HepG2 (cell line): Measurements from ENCODE around the gene RAC3. TPM values are rescaled to one million over a fixed set of nuclear protein-coding genes. Genes with fewer than 3 reads are reported as not detected.
A peak's percentile ranks its signal among the peaks of the same experiment; 100 is the strongest.

Experiments
- ATAC-seq: fragments of 200-7000 bp; cut with Tn5 transposase; 3 replicates; pipeline ENCODE4 v1.9.1; 2020; ENCODE audit warnings: mild to moderate bottlenecking, moderate library complexity
- BruUV-seq: library from RNA; stranded (reverse); fragments of 400-500 nt; replicated peaks from 2 replicates; lab custom pipeline; 2021; lab: Mats Ljungman, UMichigan
- CTCF ChIA-PET: fragments of 300-600 bp; formaldehyde crosslinking; extraction: SDS; loops from one replicate; lab custom pipeline; 2021; ENCODE audit warnings: low total read pairs, inconsistent platforms, low intra/inter-chr PET ratio; lab: Yijun Ruan, JAX
- POLR2A ChIA-PET: fragments of 350-600 bp; sonication (Branson Sonifier 250); formaldehyde crosslinking; loops from one replicate; lab custom pipeline; 2020; ENCODE audit warnings: antibody characterized with exemption, inconsistent platforms; lab: Yijun Ruan, JAX
- DNase-seq: peaks from one replicate; pipeline ENCODE4 v3.0.0-alpha.2; 2015; ENCODE audit warnings: low spot score
- FAIRE-seq: peaks from 3 replicates; lab custom pipeline; 2011; peaks lifted over from hg19 to GRCh38; lab: Jason Lieb, UNC
- H2AFZ ChIP-seq: one replicate; pipeline ENCODE4 v1.6.1; 2011; ENCODE audit warnings: low read length, inconsistent platforms
- H3K27ac ChIP-seq: fragments of 300-600 bp; 3 replicates; pipeline ENCODE4 v1.8.0; 2011; ENCODE audit warnings: mixed run types, mild to moderate bottlenecking, mixed read lengths, low read length, inconsistent platforms; ENCODE audit not compliant: insufficient read depth; ENCODE audit errors: extremely low read length
- H3K27me3 ChIP-seq, 2 experiments: fragments of 200-600 bp in 1 of 2; 2 replicates in 1 of 2; 3 replicates in 1 of 2; pipeline versions ENCODE4 v1.6.0 to v1.8.0; 2011; ENCODE audit warnings: low read length in 2 of 2, mild to moderate bottlenecking in 2 of 2, moderate library complexity in 2 of 2, inconsistent platforms in 1 of 2; ENCODE audit not compliant: insufficient read depth in 2 of 2, control insufficient read depth in 1 of 2
- H3K36me3 ChIP-seq, 2 experiments: fragments of 200-600 bp in 1 of 2; replicated peaks in 1 of 2; 2 replicates in 1 of 2; 3 replicates in 1 of 2; pipeline versions ENCODE4 v1.5.1 to v1.8.0; 2011; ENCODE audit warnings: low read length in 2 of 2, inconsistent platforms in 1 of 2; ENCODE audit not compliant: insufficient read depth in 2 of 2, control insufficient read depth in 1 of 2
- H3K4me1 ChIP-seq: 2 replicates; pipeline ENCODE4 v1.5.1; 2012; ENCODE audit warnings: low read length, inconsistent platforms; ENCODE audit not compliant: insufficient read depth
- H3K4me2 ChIP-seq: 2 replicates; pipeline ENCODE4 v1.6.0; 2011; ENCODE audit warnings: low read depth, low read length, inconsistent platforms
- H3K4me3 ChIP-seq, 3 experiments: fragments of 200-600 bp in 1 of 3; sonication (generic), shearing (Covaris generic) in 1 of 3; replicated peaks in 1 of 3; 2 replicates each; pipeline ENCODE4 v1.5.1; 2011 to 2016; ENCODE audit warnings: low read length in 3 of 3, inconsistent platforms in 2 of 3, low read depth in 2 of 3, mild to moderate bottlenecking in 2 of 3, control low read depth in 1 of 3, mixed read lengths in 1 of 3; ENCODE audit not compliant: insufficient read depth in 1 of 3
- H3K79me2 ChIP-seq: one replicate; pipeline ENCODE4 v1.6.1; 2011; ENCODE audit warnings: low read length, inconsistent platforms; ENCODE audit not compliant: insufficient read depth
- H3K9ac ChIP-seq: 2 replicates; pipeline ENCODE4 v1.6.0; 2011; ENCODE audit warnings: mild to moderate bottlenecking, low read depth, low read length, inconsistent platforms; ENCODE audit not compliant: insufficient read depth
- H3K9me3 ChIP-seq: 2 replicates; pipeline ENCODE4 v1.5.1; 2012; ENCODE audit warnings: mild to moderate bottlenecking, low read length
- H4K20me1 ChIP-seq: 2 replicates; pipeline ENCODE4 v1.6.0; 2011; ENCODE audit warnings: inconsistent platforms, mild to moderate bottlenecking, low read length, moderate library complexity; ENCODE audit not compliant: insufficient read depth
- CHD2 ChIP-seq: IDR thresholded peaks from 2 replicates; pipeline ENCODE4 v1.6.1; 2011; ENCODE audit warnings: low read depth, low read length, improper control_type of control experiment
- FIP1L1 ChIP-seq: fragments of 200-400 bp; formaldehyde crosslinking; IDR thresholded peaks from 2 replicates; pipeline ENCODE4 v1.6.1; 2018; ENCODE audit warnings: low read depth, mild to moderate bottlenecking, low read length, moderate library complexity, borderline replicate concordance; ENCODE audit not compliant: insufficient read depth
- HNRNPL ChIP-seq: fragments of 200-400 bp; formaldehyde crosslinking; IDR thresholded peaks from 2 replicates; pipeline ENCODE4 v1.6.1; 2017; ENCODE audit warnings: mild to moderate bottlenecking, low read depth, low read length
- HNRNPLL ChIP-seq: fragments of 200-400 bp; formaldehyde crosslinking; IDR thresholded peaks from 2 replicates; pipeline ENCODE4 v1.6.1; 2017; ENCODE audit warnings: mild to moderate bottlenecking, low read depth, low read length; ENCODE audit not compliant: poor library complexity, severe bottlenecking
- POLR2A ChIP-seq, 2 experiments: IDR thresholded peaks; 2 replicates each; pipeline ENCODE4 v1.6.1; 2011; ENCODE audit warnings: low read depth in 2 of 2, low read length in 2 of 2, mild to moderate bottlenecking in 1 of 2, moderate library complexity in 1 of 2; ENCODE audit not compliant: insufficient read depth in 1 of 2
- RBFOX2 ChIP-seq: fragments of 200-400 bp; formaldehyde crosslinking; IDR thresholded peaks from 2 replicates; pipeline ENCODE4 v1.6.1; 2017; ENCODE audit warnings: low read depth, mild to moderate bottlenecking, low read length
- RFX3 ChIP-seq: IDR thresholded peaks from 2 replicates; pipeline ENCODE4 v1.6.1; 2016; ENCODE audit warnings: missing biosample characterization, missing genetic modification reagents
- SMAD9 ChIP-seq: sonication (generic); formaldehyde crosslinking; IDR thresholded peaks from 2 replicates; pipeline ENCODE4 v1.5.1; 2020; ENCODE audit warnings: mild to moderate bottlenecking, missing genetic modification reagents
- SSRP1 ChIP-seq: IDR thresholded peaks from 2 replicates; pipeline ENCODE4 v1.6.1; 2016; ENCODE audit warnings: control low read depth
- ZGPAT ChIP-seq: IDR thresholded peaks from 2 replicates; pipeline ENCODE4 v1.6.1; 2016; ENCODE audit warnings: mild to moderate bottlenecking
- ZNF30 ChIP-seq: sonication (generic); formaldehyde crosslinking; IDR thresholded peaks from 2 replicates; pipeline ENCODE4 v1.5.0; 2020; ENCODE audit warnings: mild to moderate bottlenecking, missing genetic modification reagents
- ZNF569 ChIP-seq: sonication (generic); formaldehyde crosslinking; IDR thresholded peaks from 2 replicates; pipeline ENCODE4 v1.5.0; 2020; ENCODE audit warnings: mild to moderate bottlenecking, missing genetic modification reagents, moderate library complexity, borderline replicate concordance
- WGBS: methylation state at CpG from one replicate; pipeline ENCODE4 v1.1.6; 2017; ENCODE audit warnings: low lambda C conversion rate; 5-methylcytosine and 5-hydroxymethylcytosine counted together
- in situ Hi-C: cut with HindIII; loops from 2 replicates; pipeline ENCODE4 v1.10.0; 2017; ENCODE audit warnings: low pct_unique_long_range_greater_than_20kb; ENCODE audit not compliant: extremely low pct_ligation_motif_present
- intact Hi-C: fragments of 100-400 bp; cut with micrococcal nuclease; formaldehyde crosslinking; loops from one replicate; pipeline ENCODE4 v1.10.0; 2022; ENCODE audit not compliant: unreplicated experiment
- polyA plus RNA-seq, 8 experiments: library from polyadenylated mRNA; depleted of rRNA in 3 of 8; stranded (reverse) in 7 of 8; unstranded in 1 of 8; fragments of >200 nt; fragmentation: Illumina TruSeq in 4 of 8; extraction: Trizol in 4 of 8; gene quantifications; 2 replicates each; pipeline versions ENCODE4 v1.2.1 to v1.2.3, GENCODE V29; 2011 to 2016; ENCODE audit warnings: low read depth in 4 of 8, missing spikeins in 1 of 8, mixed read lengths in 1 of 8; ENCODE audit not compliant: insufficient read depth in 1 of 8
- total RNA-seq, 5 experiments: library from RNA; depleted of rRNA; stranded (reverse); fragments of >200 nt; fragmentation: Illumina TruSeq; extraction: Trizol; gene quantifications; 2 replicates each; pipeline ENCODE4 v1.2.3, GENCODE V29; 2016; ENCODE audit warnings: low read depth in 1 of 5

The RAC3 gene
- total and polyA plus RNA-seq, 2 of the 13 experiments (the other 11 are each of a cell fraction or from before 2014, with no cell fraction given), result 10.5 to 21.3 TPM

GRCh38 chr17:82081546-82081945 is 50.1 kb downstream of the RAC3 start (continued):
- TF ChIP-seq RFX3 (CRISPR knock-in tag) (no peak), ZNF569 (no peak), HNRNPL (0 out of 2 replicates have a peak, but pooled peaks have one; percentile 31)

DNA sequence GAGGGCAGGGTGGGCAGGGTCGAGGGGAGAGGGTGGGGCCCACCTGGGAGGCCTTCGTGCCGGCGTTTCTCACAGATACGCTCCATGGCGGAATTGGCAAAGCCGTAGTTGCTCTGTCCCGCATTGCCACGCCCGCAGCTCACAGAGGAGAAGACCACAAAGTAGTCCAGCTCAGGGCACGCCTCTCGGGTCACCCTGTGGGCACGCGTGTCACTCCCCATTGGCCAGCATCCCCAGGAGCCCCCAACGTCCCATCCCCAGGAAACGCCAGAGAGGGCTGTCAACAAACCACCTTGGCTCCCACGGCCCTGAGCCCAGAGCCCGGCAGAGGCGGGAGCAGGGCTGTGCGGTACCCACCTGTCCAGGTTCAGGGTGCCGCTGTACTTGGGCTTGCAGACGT is 50.5 kb downstream of the RAC3 start:
- intact Hi-C loops, result no loop called here
- DNase-seq (no peak), FAIRE-seq (no peak), ATAC-seq (no peak)
- Histone ChIP-seq H4K20me1 (peaks cover 56% of the 10 kb centered on the region), H2AFZ (no peak overlapping the region), H3K27me3 (no peaks in the 10 kb centered on the region), H3K4me3 (no peak overlapping the region), H3K79me2 (no peaks in the 10 kb centered on the region), H3K27ac (no peak overlapping the region), H3K4me1 (no peaks in the 10 kb centered on the region), H3K9me3 (no peaks in the 10 kb centered on the region), H3K4me2 (no peak overlapping the region), H3K9ac (no peak overlapping the region), H3K36me3 (peaks cover 72 to 84% of the 10 kb centered on the region in 2 experiments)
- ChIA-PET CTCF (no interaction called here), POLR2A (no interaction called here)
- in situ Hi-C loops, result no loop called here
- TF ChIP-seq SMAD9 (CRISPR knock-in tag) (no peak), HNRNPLL (peak; percentile 17), SSRP1 (CRISPR knock-in tag) (0 out of 2 replicates have a peak, but pooled peaks have one; percentile 5), RBFOX2 (peak; percentile 8), POLR2A (IDR thresholded peaks at IDR 0.05; ENCODE audit: insufficient read depth in 1 of 2, low read depth in 2 of 2, low read length in 2 of 2) (peak in 1 of 2 experiments; percentile 48; a peak in 2 of 4 replicates), ZGPAT (CRISPR knock-in tag) (no peak), CHD2 (no peak), FIP1L1 (no peak), ZNF30 (CRISPR knock-in tag) (0 out of 2 replicates have a peak, but pooled peaks have one; percentile 2)
- WGBS, result 97% methylated on average over 17 of the region's 22 CpGs
- BruUV-seq, result no TSS peak
